HepG2 (cell line): ENCODE results near the gene ATP2B3. TPM values are rescaled to one million over a fixed set of nuclear protein-coding genes. Genes with fewer than 3 reads are reported as not detected.

Experiments used
- DZIP1 ChIP-seq: sonication (generic); formaldehyde crosslinking; IDR thresholded peaks from 2 replicates; pipeline ENCODE4 v1.5.0; 2020; ENCODE audit warnings: mild to moderate bottlenecking, missing genetic modification reagents
- GFI1 ChIP-seq: sonication (generic); formaldehyde crosslinking; IDR thresholded peaks from 2 replicates; pipeline ENCODE4 v1.5.0; 2020; ENCODE audit warnings: missing genetic modification reagents, mild to moderate bottlenecking, borderline replicate concordance
- GPBP1L1 ChIP-seq: sonication (generic); formaldehyde crosslinking; IDR thresholded peaks from 2 replicates; pipeline ENCODE4 v1.5.0; 2020; ENCODE audit warnings: mild to moderate bottlenecking, missing genetic modification reagents
- HHEX ChIP-seq: IDR thresholded peaks from 2 replicates; pipeline ENCODE4 v1.6.1; 2016; ENCODE audit warnings: control low read depth
- PHF8 ChIP-seq: sonication (generic); formaldehyde crosslinking; IDR thresholded peaks from 2 replicates; pipeline ENCODE4 v1.5.0; 2020; ENCODE audit warnings: missing genetic modification reagents
- SALL2 ChIP-seq: sonication (generic); formaldehyde crosslinking; IDR thresholded peaks from 2 replicates; pipeline ENCODE4 v1.8.1; 2023; ENCODE audit warnings: mild to moderate bottlenecking, missing genetic modification reagents, inconsistent platforms
- YEATS4 ChIP-seq: sonication (generic); formaldehyde crosslinking; IDR thresholded peaks from 2 replicates; pipeline ENCODE4 v1.4.0; 2020; ENCODE audit warnings: missing genetic modification reagents, borderline replicate concordance
- ZFP91 ChIP-seq: sonication (generic); formaldehyde crosslinking; IDR thresholded peaks from 2 replicates; pipeline ENCODE4 v1.9.0; 2022; ENCODE audit warnings: missing genetic modification reagents, mild to moderate bottlenecking, borderline replicate concordance
- ZMAT3 ChIP-seq: sonication (generic); formaldehyde crosslinking; conservative IDR thresholded peaks from 2 replicates; pipeline ENCODE4 v1.7.0; 2021; ENCODE audit warnings: missing genetic modification reagents
- ZNF230 ChIP-seq: sonication (generic); formaldehyde crosslinking; IDR thresholded peaks from 2 replicates; pipeline ENCODE4 v1.4.0; 2020; ENCODE audit warnings: mild to moderate bottlenecking, missing genetic modification reagents
- polyA plus RNA-seq, 8 experiments: library from polyadenylated mRNA; depleted of rRNA in 3 of 8; stranded (reverse) in 7 of 8; unstranded in 1 of 8; fragments of >200 nt; fragmentation: Illumina TruSeq in 4 of 8; extraction: Trizol in 4 of 8; gene quantifications; 2 replicates each; pipeline versions ENCODE4 v1.2.1 to v1.2.3, GENCODE V29; 2011 to 2016; ENCODE audit warnings: low read depth in 4 of 8, missing spikeins in 1 of 8, mixed read lengths in 1 of 8; ENCODE audit not compliant: insufficient read depth in 1 of 8
- total RNA-seq, 5 experiments: library from RNA; depleted of rRNA; stranded (reverse); fragments of >200 nt; fragmentation: Illumina TruSeq; extraction: Trizol; gene quantifications; 2 replicates each; pipeline ENCODE4 v1.2.3, GENCODE V29; 2016; ENCODE audit warnings: low read depth in 1 of 5

Gene ATP2B3
- total and polyA plus RNA-seq, 2 of the 13 experiments (the other 11 are each of a cell fraction or from before 2014, with no cell fraction given) = not detected

- no peak for TF ChIP-seq ZFP91
- TF ChIP-seq ZMAT3 (CRISPR knock-in tag) = no peak
- TF ChIP-seq YEATS4 = no peak
- TF ChIP-seq PHF8 (CRISPR knock-in tag) = no peak
- no peak for TF ChIP-seq GFI1
- TF ChIP-seq SALL2 (CRISPR knock-in tag) = no peak
- no peak for TF ChIP-seq ZNF230 (CRISPR knock-in tag)
- no peak for TF ChIP-seq DZIP1 (CRISPR knock-in tag)
- no peak for TF ChIP-seq HHEX (CRISPR knock-in tag)
- no peak for TF ChIP-seq GPBP1L1 (CRISPR knock-in tag)
- TF ChIP-seq, all 625 proteins: peak for 0
Measured at GRCh38 chrX:153476666-153477363, 40.6 kb upstream of the ATP2B3 start (continued).
